GM12864 (cell line): ENCODE measurements around the gene MZB1.

ENCODE experiments used
- DNase-seq: peaks from one replicate; pipeline ENCODE4 v3.0.0-alpha.2; 2011; ENCODE audit warnings: low read depth
- H3K4me3 ChIP-seq: 2 replicates; pipeline ENCODE4 v1.5.1; 2011; ENCODE audit warnings: mild to moderate bottlenecking, low read depth, low read length, control low read depth
- TF ChIP-seq, protein P1 (sequence below): IDR thresholded peaks from 2 replicates; pipeline ENCODE4 v1.5.1; 2011; ENCODE audit warnings: low read depth, mild to moderate bottlenecking, moderate library complexity, low read length, control low read depth, inconsistent platforms; ENCODE audit errors: missing control alignments

The MZB1 gene

DNA sequence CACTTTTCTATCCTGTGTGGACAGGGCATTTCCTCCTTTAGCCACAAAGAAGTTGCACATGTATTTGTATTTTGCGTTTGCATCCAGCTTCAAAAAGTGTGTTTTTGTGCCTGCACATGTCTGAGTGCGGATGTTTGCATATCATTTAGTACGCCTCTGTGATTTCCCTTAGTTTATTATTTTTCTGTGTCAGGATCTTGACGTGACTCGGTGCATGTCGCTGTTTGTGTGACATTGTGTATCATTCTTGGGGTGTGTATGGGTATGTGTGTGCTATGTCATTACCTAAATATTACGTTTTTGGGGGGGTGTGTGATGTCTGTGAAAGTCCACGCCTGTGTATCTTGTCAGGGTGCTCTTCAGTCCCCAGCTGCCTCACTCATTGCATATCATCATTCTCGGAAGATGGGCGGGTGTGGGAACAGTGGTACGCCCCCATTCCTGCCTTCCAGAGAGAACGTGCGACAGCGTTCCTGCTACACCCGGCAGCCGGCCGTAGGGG lies 48.5 kb downstream of the MZB1 start:
- TF ChIP-seq, protein P1, sequence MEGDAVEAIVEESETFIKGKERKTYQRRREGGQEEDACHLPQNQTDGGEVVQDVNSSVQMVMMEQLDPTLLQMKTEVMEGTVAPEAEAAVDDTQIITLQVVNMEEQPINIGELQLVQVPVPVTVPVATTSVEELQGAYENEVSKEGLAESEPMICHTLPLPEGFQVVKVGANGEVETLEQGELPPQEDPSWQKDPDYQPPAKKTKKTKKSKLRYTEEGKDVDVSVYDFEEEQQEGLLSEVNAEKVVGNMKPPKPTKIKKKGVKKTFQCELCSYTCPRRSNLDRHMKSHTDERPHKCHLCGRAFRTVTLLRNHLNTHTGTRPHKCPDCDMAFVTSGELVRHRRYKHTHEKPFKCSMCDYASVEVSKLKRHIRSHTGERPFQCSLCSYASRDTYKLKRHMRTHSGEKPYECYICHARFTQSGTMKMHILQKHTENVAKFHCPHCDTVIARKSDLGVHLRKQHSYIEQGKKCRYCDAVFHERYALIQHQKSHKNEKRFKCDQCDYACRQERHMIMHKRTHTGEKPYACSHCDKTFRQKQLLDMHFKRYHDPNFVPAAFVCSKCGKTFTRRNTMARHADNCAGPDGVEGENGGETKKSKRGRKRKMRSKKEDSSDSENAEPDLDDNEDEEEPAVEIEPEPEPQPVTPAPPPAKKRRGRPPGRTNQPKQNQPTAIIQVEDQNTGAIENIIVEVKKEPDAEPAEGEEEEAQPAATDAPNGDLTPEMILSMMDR: no peak
- peak overlapping the region; percentile 93 for H3K4me3 ChIP-seq
- no peak for DNase-seq

DNA sequence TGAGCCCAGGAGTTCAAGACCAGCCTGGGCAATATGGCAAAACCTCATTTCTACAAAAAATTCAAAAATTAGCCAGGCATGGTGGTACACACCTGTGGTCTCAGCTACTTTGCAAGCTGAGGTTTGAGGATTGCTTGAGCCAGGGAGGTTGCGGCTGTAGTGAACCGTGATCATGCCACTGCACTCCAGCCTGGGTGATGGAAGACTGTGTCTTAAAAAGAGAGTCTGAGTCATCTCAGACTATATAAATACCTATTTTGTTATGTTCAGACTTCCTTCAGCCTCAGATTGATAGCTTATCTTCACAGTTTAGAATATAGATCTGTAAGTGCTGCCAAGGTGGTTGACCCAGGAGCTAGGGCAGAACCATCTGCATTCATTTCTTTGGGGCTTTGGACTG lies 49.7 kb downstream of the MZB1 start:
- TF ChIP-seq, protein P1: no peak
- DNase-seq: no peak
- H3K4me3 ChIP-seq: no peak overlapping the region
